Fibroblast of peridontal ligament (primary cell): ENCODE data around the gene COPS3.

Source experiments
- DNase-seq: peaks from one replicate; pipeline ENCODE4 v3.0.0-alpha.2; 2010; ENCODE audit errors: extremely low read depth

Gene COPS3

DNA sequence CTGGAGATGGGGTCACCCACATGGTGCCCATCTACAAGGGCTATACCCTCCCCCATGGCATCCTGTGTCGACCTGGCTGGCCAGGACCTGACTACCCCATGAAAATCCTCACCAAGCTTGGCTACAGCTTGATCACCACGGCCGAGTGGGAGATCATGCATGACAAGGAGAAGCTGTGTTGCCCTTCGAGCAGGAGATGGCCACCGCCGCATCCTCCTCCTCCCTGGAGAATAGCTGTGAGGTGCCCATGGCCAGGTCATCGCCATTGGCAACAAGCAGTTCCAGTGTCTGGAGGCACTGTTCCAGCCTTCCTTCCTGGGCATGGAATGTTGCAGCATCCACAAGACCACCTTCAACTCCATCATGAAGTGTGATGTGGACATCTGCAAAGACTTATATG, 38.8 kb downstream of the COPS3 start:
- DNase-seq: no peak

DNA sequence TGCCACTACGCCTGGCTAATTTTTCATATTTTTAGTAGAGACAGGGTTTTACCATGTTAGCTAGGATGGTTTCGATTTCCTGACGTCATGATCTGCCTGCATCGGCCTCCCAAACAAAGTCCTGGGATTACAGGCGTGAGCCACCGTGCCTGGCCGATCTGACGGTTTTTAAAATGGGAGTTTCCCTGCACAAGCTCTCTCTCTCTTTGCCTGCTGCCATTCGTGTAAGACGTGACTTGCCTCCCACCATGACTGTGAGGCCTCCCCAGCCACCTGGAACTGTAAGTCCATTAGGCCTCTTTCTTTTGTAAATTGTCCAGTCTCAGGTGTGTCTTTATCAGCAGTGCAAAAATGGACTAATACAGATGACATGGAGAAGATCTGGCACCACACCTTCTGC, 39.4 kb downstream of the COPS3 start:
- no peak for DNase-seq

DNA sequence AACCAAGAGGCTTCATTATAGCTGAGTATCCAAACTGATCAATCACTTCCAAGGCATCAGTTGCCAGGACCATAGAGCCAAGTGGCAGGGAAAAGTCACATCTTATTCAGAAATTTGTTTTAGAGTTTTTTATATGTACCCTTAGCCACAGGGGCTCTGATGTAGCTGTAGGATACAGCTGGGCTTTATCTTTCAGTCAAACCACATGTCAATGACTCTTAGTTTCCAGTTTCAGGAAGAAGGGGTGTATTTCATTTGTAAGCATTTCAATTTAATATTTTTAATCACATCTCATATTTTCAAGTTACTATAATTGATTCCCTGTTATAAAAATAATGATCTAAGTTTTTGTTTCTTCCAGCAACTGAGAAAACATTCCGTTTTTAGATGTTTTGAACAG, 41.2 kb downstream of the COPS3 start:
- no peak for DNase-seq

DNA sequence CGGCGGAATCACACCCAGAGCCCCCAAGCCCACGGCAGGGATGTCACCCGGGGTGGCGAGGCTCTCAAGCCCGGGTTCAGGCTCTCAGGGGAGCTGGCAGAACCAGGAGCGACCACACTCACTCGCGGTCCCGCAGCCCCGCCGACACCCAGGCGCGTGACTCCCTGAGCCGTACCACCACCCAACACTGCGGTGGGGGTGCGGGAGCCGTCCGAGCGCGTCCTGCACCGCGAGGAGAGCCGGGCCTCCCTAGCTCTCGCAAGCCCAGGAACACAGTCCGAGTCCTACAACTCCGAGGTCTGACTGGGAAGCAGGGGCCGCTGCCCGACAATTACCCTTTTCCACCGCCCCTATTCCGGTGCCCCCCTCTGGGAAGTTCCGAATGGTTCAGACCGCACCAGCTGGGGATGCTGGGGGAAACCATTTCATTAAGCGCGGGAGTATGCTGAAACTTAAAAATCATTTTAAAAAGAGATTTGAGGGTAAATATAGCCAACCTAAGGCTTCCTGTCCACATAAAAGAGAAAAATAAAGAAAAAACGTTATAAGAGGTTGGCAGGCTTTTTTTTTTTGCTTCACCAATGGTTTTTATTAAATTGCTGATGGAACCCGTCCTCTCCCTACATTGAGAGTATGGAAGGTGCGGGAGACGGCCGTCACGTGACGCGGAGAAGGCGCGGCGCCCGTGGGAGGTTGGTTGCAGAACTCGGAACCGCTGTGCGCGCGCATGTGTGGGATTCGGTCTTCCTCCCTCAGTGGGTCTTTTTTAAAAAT, 43.8 kb downstream of the COPS3 start, which contains the start of gene FLCN:
Gene FLCN, minus strand, starts transcription at position 143 of the 774 bp plus-strand sequence. CDS start 9,031 bp downstream, outside the sequence.
- peak; percentile 94 for DNase-seq

DNA sequence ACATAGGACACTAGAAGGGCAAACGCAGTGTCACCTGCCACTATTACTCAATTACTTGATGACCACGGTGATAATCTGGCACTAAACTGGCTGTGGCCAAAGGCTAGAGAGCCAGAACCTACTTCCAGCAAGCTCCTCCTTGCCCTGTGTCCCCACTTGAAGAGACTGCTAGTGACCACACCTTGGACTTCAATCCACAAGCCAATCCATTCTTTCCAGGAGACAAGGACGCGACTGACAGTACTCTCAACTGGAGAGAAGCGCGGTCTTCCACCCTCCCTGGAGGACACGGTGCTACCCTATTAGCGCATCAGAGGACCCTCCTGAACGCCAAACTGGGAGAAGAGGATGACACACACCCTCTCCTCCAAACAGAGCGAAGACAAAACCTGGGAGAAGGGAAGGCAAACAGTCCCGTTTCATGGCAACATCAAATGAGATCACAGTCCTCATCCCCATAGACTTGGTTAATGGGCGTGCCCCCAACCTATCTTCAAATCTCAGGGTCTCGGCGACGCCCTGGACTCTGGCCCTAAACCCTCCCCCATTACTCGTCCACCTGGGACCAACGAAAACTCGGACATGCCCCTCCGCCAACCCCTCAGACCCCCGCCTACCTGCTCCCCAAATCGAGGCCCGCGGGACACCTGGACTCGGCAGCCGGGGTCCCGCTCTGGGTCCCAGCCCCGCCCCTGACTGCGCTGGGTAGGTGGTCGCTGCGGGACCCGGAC, 44.6 kb downstream of the COPS3 start:
- peak; percentile 35 for DNase-seq

DNA sequence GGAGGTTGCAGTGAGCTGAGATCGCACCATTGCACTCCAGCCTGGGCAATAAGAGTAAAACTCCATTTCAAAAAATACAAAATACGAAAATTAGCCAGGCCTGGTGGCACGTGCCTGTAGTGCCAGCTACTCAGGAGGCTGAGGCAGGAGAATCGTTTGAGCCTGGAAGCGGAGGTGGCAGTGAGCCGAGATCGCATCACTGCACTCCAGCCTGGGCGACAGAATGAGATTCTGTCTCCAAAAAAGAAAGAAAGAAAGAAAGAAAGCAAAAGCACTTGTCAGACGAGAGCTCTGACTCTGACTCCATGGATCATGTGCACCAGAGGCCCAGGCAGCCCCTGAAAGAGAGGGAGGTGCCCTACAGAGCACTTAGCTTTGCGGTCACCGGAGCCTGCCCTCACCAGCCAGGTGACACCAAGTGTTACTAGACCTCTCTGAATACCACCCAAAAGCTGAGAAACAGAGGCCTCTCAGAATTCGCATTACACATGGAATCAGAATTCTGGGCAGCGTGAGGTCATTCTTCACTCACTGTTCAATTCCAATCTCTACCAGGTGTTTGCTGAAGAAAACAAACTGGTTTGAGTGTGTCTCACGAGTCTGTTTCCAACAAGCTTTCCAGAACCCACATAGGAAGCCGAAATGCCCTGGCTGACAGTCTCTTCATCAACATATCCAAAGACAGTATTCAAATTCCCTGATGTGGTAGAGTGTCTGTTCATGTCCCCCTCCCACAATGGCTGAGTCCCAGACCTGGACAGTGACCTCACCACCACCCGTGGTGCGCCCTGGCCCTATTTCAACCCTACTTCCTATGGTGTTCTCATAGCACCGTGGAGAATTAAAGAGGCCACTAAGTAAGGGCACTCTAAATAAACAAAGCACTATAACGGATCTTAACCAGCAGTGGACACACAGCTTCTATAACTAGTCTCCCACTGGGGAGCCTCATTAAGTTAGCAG, 45.6 kb downstream of the COPS3 start:
- DNase-seq: peak; percentile 19

DNA sequence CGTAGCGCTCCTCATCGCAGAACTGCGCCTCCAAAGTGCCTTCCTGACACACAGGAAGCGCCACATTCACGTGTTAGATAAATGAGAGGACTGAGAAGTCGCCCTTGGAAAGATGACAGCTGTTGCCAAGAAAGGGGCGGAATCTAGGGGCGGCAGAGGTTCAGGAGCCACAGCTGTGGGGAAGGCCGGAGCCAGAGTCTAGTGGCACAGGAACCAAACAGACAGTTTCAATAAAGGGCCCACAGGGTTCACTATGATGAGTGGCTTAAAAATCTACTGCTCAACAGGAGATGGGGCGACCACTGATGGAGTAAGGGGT, 48.8 kb downstream of the COPS3 start:
- DNase-seq: no peak

DNA sequence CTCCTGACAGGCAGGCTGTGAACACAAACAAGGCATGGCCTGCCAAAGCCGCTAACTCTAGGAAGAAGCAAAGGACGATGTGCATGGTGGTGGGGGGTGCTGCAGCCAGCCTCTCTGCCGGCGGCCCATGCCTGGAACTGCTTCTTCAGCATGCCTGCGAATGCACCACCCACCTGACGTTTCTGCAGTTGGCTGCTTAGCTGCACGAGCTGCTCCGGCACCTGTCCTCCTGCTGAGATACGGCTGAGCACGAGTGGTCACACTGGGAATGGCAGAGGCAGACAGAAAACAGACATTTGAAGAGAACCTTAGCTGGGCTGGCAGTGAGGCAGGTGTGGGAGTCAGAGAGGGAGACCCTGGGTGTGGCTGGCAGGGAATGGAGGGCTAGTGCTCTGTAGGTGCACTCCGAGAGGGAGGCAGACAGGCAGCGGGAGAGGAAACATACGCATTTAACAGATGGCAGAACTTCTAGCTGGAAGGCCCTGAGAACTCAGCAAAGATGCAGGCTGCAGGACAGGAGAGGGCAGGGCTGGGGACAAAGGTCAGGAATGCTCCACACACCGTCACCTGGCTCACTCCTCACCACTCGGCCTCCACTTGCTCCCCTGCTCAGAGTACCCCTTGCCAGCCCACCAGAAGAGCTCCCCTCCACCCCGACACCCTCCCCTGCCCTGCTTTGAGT, 49.3 kb downstream of the COPS3 start:
- DNase-seq: no peak

DNA sequence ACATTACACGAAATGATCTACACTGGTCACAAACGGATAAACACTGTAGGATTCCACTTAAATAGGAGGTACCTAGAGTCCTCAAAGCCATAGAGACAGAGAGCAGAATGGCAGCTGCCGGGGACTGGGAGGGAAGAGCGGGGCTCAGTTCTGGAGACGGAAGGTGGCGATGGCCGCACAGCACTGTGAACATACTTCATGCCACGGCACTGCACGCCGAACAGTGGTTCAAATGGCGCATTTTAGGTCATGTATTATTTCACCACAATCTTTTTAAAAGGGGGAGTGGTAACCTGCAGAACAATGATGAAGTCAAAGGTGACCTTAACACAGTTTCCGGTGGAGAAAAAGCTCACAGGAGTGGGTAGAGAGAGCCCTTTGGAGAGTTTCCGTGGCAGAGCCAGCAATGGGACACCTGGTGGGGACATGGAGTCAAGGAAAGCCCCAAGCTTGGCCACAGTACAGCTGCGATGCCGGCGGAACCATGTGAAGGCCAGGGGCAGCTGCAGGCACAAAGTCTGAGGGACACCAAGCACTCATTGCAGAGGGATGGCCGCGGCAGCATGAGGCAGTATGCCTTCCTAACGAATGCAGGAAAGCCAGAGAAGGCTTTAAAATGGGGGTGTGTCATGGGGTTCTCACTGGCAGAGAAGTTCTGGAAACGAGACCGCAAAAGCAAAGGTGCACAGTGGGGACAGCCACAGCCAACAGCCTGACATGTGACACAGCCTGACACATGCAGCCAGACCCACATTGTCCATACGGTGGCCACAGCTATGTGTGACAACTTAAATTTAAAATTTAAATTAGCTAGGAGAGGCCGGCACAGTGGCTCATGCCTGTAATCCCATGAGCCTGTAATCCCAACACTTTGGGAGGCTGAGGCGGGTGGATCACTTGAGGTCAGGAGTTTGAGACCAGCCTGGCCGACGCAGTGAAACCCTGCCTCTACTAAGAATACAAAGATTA, 51.3 kb downstream of the COPS3 start:
- DNase-seq: no peak

DNA sequence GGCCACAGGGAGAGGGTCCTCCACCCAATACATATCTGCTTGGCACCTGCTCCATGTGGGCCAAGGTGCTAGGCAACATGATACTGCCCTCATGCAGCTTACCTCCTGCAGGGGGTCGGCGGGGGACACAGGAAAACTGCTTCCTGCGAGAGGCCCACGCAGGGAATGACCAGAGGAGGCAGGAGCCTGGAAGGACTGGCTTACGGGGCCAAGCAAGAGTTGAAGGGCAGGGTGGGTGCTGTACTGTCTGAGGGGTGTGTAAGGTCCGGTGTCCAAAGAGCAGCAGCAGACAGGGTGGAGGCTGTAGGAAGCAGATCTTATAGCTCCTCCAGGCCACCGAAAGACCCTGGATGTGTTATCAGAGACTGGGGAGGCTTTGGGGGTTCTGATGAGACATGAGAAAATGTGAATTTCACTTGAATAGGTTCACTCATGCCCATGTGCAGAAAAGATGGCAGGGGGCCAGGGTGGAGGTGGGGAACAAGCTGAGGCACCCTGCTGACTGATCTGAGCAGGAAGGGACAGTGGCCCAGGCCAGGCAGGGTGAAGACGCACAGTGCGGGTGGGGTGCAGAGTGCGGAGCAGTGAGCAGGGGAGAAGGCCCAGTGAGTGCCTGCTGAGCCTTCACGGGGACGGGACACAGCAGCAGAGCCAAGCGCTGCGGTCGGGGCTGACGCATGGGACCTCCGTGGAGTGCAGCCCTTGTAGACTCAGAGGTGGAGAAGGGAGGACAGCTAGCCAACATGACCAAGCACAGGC, 52.3 kb downstream of the COPS3 start:
- no peak for DNase-seq

DNA sequence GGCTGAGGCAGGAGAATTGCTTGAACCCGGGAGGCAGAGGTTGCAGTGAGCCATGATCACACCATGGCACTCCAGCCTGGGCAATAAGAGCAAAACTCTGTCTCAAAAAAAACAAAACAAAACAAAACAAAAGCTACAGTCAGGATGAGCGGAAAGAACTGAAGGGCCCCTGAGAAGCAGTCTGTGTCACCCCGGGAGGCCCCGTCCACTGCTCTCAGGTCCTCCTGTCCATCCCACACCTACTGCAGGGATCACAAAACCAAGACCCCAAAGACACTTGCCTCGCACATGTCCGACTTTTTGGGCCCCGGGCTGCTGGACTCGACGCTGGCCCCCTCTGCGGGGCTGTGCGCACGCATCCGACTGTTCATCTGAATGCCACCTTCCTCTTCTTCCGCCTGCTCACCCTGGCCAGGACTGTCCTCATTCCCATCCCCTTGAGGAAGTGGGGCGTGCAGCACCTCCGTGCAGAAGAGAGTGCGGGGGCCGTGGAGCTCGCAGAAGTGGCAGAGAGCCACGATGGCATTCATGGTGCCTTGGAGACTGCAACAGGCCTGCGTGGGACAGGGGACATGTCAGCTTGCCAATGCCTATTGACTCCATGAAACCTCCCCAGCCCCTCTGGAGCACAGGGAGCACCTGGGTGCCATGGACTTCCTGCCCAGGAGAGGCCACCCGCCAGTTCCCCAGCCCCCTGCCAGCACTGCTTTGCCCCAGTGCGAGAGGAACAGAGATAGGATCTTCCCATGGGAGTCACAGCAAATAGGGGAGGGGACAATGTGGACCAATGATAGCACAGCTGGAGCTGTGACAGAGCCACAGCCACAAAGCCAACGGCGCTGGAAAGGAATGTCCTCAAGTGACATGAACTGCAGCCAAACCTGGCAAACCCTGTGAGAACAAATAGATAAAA, 53.2 kb downstream of the COPS3 start:
- no peak for DNase-seq

DNA sequence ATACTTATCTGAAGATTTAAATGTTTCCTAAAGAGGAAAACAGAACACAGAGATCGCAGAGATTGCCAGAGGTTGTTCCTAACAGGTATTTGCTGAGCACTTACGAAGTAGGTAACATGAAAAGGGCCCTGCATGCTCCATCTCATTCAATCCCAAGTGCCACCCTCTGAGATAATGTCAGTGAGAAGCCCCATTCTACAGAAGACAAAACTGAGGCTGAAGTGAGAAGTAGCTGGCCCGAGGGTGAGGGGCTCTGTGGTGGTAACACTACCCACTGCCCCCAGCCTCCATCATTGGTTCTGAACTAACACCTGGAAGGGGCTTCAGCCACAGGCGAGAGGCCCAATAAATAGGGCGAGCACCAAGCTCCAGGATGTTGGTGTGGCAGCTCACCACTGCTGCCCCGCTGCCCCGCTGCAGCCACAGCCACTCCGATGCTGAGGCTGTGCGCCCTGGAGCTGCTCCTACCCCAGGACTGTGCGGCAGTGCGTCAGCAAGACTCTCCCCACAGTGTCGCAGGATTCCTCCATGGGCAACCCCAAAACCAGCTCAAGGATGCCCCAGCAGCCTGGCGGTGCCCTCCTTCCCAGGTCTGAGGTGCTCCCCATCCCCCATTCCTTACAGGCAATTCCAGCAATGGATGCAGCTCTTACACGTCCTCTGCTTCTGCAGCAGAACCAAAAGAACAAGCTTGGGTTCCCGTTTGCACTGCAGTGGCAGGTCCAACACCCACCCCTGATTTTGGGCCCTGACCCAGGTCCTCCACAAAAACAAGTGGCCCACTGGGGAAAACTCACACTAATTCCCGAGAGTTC, 54.4 kb downstream of the COPS3 start:
- DNase-seq: no peak

DNA sequence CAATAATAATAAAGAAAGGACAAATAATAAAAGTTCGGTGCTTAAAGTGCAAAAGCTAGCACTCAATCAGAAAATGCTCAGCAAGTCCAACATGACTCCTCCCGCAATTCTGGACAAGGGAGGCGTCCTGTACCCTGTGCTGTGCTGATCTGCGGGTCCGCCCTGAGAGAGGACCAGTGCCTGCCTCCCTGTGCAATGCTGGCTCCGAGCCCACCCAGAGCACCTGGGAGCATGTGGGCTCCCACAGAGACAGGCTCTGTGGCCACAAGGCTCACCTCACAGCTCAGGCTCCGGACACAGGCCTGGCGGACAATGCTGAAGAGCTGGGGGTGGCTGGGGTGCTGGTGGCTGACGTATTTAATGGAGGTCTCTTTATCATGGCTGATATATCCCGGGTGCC, 55.1 kb downstream of the COPS3 start:
- no peak for DNase-seq

DNA sequence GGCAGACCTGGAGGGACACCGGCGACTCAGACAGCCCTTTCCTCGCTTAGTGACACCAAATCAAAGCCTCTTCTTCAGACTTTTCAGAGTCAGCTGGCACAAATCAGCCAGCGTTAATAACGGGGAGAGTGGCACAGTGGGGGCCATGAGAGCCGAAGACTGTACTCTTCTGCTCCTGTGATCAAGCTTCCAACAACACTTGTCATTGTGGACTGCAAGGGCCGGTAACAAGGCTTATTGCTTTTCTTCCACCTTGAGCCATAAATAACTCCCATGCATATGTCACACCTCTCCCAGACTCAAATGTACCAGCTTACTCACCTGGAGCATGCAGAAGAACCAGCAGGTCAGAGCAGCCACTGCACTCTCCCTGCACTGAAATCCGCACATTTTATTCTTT, 56.9 kb downstream of the COPS3 start:
- DNase-seq: no peak

DNA sequence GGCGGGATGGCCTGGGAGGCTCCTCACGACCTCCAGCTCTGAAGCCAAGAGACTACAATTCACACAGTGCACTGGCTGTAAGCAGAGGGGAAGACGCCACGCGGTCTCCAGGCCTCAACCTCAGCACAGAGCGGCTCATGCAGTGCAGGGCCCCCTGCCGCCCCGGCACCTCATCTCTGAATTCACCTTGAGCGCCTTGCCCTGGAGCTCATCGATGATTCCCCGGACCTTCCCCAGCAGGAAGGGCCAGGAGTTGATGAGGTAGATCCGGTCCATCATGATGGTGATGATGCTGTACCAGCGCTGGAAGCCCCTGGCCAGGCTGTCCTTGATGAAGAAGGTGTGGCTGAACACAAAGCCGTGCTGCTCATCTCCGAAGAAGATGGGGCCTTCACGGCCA, 57.3 kb downstream of the COPS3 start:
- DNase-seq: no peak

DNA sequence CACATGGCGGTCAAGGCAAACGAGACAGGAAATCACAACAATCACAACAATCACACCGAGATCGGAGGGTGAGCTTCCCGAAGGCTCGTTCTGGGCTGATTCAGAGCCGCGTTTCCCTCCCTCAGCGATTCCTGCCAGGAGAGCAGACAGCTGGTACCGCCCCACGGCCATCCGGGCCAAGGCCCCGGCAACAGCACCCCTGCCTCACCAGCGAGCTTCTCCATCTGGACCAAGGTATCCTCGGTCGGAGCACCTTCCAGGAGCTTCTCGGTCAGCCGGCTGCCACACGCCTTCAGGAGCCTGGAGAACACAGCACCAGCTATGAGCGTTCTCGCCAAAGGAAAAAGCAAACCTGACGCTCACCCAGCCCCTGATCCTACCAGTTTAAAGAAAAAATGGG, 59.7 kb downstream of the COPS3 start:
- DNase-seq: no peak

DNA sequence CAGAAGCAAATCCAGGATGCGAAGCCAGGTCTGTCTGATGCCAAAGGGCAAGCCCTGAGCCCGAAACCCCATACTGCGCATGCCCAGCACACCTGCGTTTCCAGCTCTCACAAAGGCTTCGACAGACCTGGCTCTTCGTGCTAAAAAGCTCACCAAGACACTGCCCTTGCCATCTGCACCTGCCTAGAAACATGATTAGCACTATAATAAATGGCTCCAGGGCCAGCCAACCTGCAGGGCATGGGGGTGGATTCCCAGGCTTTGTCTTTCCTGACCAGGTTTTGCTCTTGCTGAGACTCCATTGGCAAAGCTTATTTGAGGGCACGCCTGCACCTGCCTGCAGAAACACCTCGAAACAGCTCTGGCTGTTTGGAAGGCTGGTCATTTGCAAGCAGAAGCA, 60.5 kb downstream of the COPS3 start:
- no peak for DNase-seq

DNA sequence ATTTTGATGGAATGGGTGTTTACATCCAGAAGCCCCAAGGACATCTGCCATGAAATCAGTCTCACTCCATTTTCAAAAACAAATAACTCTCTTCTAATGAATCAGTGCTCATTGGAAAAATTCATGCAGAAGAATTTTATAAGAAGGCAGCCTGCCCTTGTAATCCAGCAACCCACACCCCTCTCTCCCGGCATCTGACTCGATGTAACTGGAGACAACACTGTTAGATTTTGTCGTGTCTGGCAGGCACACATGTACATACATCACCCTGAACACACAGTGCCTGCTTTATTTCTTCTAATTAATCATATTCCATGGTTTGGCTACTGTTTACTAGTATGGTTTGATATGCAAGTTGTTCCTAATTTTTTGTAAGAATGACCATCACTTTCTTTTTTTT, 63.1 kb downstream of the COPS3 start:
- no peak for DNase-seq
